ENCODE data around the gene GJC1. TPM values are rescaled to one million over a fixed set of nuclear protein-coding genes. Genes with fewer than 3 reads are reported as not detected.

Gene GJC1
- total RNA-seq, 1 experiment from 2014 or later = 119 TPM

GRCh38 chr17:44832805-44833204 is 2.7 kb upstream of the GJC1 start:
- Histone ChIP-seq H4K20me1 (ENCODE audit: control insufficient read depth, insufficient read depth, insufficient read length) (no peaks in the 10 kb centered on the region), H2BK15ac (ENCODE audit: low read depth, low read length) (no peak overlapping the region), H3K27ac (ENCODE audit: insufficient read length, low read depth, low read length) (no peak overlapping the region), H3K23ac (ENCODE audit: insufficient read length, low read depth, low read length) (no peak overlapping the region), H4K5ac (ENCODE audit: insufficient read length, low read depth, low read length) (no peak overlapping the region), H3K4ac (ENCODE audit: low read depth, low read length) (no peak overlapping the region), H3K4me1 (ENCODE audit: insufficient read depth, low read length) (no peaks in the 10 kb centered on the region; the same call in 1 of the 2 replicates), H3K79me2 (ENCODE audit: insufficient read depth, low read length) (peaks cover 12% of the 10 kb centered on the region; the same call in 1 of the 2 replicates), H3T11ph (ENCODE audit: low read length) (no peak overlapping the region), H3K9me3 (ENCODE audit: control insufficient read depth, low read depth, low read length) (no peaks in the 10 kb centered on the region), H3K23me2 (ENCODE audit: insufficient read length, low read depth, low read length, poor library complexity, severe bottlenecking) (peaks cover 8% of the 10 kb centered on the region), H2AFZ (ENCODE audit: low read length) (no peak overlapping the region), H2BK20ac (ENCODE audit: low read depth, low read length, poor library complexity, severe bottlenecking) (no peak overlapping the region), H2BK5ac (ENCODE audit: insufficient read length, low read length) (no peak overlapping the region), H2AK5ac (ENCODE audit: insufficient read length, low read length) (no peak overlapping the region), H3K14ac (ENCODE audit: insufficient read depth, low read length) (no peak overlapping the region), H4K8ac (replicated peaks; ENCODE audit: insufficient read length, low read depth, low read length) (no peak overlapping the region), H2BK120ac (ENCODE audit: low read depth, low read length, poor library complexity, severe bottlenecking) (no peak overlapping the region), H3K4me2 (ENCODE audit: insufficient read depth, insufficient read length, low read length) (no peak overlapping the region), H4K91ac (ENCODE audit: insufficient read length, low read depth, low read length) (no peak overlapping the region), H3K18ac (ENCODE audit: insufficient read length, low read depth, low read length) (no peak overlapping the region), H3K79me1 (ENCODE audit: insufficient read depth, low read depth, low read length, poor library complexity, severe bottlenecking) (no peaks in the 10 kb centered on the region), H3K56ac (ENCODE audit: insufficient read length, low read depth, low read length) (no peak overlapping the region), H2BK12ac (ENCODE audit: insufficient read length, low read depth, low read length) (no peak overlapping the region), H3K9ac (ENCODE audit: extremely low read depth, insufficient read length, low read length) (no peak overlapping the region), H3K27me3 (ENCODE audit: insufficient read depth, low read length) (no peaks in the 10 kb centered on the region)
- DNase-seq = no peak
- Mint-ChIP-seq H3K9me3 (peaks cover 0 to 7% of the 10 kb centered on the region in 2 experiments; a peak in 3 of 5 replicates), H3K27ac (peak overlapping the region in 1 of 3 experiments; percentile 19; a peak in 1 of 7 replicates), H3K4me1 (peaks cover 24 to 33% of the 10 kb centered on the region in 2 experiments), H3K4me3 (peak overlapping the region in 1 of 2 experiments; percentile 97; a peak in 2 of 5 replicates), H3K27me3 (ENCODE audit: low read depth) (peaks cover 6% of the 10 kb centered on the region), H3K36me3 (ENCODE audit: insufficient read depth in 1 of 3, low read depth in 3 of 3) (peaks cover 0 to 8% (median 0%) of the 10 kb centered on the region in 3 experiments; a peak in 2 of 7 replicates)
- no CpG with 5 or more reads among the region's 5 CpGs for WGBS (ENCODE audit: extremely low coverage, insufficient read length, low lambda C conversion rate)
- peak; percentile 35; the same call in 2 of the 3 replicates for TF ChIP-seq CTCF (conservative IDR thresholded peaks at IDR 0.05)
